Measurements from ENCODE around the gene TSPAN16.
A peak's percentile ranks its signal among the peaks of the same experiment; 100 is the strongest.

Gene TSPAN16

DNA sequence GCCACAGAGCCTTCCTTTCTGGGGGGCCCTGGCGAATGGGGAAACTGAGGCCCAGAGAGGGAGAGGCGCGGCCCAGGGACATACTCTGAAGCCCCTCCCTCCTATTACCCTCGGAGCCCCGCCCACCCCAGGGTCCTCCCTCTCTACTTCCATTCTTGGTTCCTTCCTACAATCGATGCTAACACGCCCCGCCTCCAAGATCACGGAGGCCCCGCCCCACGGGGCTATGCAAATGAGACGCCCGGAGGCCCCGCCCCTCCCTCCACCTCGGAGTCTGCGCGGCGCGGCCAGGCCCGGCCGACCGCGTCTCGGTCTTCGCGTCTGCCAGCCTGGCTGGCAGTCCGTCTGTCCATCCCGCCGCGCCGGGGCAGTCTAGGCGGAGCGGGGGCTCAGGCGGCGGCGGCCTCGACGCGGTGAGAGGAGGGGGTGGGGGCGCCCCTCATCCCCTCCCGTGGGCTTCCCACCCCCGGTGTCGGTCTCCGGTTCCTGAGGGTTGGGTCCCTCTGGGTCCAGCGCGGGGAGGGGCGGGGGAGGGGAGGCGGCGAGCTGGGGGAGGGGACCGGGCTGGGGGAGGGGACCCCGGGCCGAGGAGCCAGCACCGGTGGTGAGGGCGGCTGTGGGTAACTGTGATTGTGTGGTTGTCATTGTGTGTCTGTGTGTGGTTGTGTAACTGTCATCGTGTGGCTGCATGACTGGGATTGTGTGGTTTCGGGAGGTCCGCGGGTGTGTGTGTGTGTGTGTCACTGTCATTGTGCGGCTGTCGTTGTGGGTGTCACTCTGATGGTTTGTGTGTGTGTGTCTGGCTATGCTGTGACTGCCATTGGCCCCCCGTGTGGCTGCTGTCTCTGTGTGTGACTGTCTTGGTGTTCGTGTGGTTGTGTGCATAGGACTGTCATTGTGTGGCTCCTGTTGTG, 59.5 kb downstream of the TSPAN16 start, which contains the start of gene PLPPR2:
PLPPR2 (plus strand) TSS at position 273 of the 914 bp plus-strand sequence. CDS start 2,242 bp downstream, outside the sequence.
- Histone ChIP-seq H3K4me1 (ENCODE audit: insufficient read depth, low read length) (no peaks in the 10 kb centered on the region), H3K4me3 (ENCODE audit: low read length) (peak within 1 kb of the TSS; percentile 51), H3K9ac (ENCODE audit: low read depth, low read length) (no peak within 1 kb of the TSS), H3K36me3 (ENCODE audit: insufficient read depth, low read length) (no peaks in the 10 kb centered on the region), H3K27me3 (ENCODE audit: insufficient read depth, low read length) (peaks cover 10% of the 10 kb centered on the region), H3K9me3 (ENCODE audit: insufficient read depth, low read depth, low read length) (no peaks in the 10 kb centered on the region), H3K27ac (ENCODE audit: low read depth, low read length) (no peak within 1 kb of the TSS)
- 8% methylated on average over 57 of the region's 62 CpGs for WGBS

DNA sequence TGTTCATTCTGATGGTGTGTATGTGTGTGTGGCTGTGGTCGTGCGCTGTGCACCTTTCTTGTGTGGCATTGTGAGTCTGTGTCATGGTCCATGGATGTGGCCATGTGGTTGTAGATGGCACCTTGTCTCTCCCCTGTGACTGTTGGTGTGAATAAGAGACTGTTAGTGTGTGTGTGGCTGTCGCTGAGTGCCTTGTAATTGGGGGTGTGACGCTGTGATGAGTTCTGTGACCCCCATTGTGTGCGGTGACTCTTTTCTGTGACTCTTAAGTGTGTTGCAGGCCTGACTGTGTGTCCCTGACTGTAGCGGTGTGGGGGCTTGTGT, 60.1 kb downstream of the TSPAN16 start:
- H3K36me3 ChIP-seq (ENCODE audit: insufficient read depth, low read length): no peaks in the 10 kb centered on the region
- H3K4me1 ChIP-seq (ENCODE audit: insufficient read depth, low read length): no peaks in the 10 kb centered on the region
- no peak overlapping the region for H3K9ac ChIP-seq (ENCODE audit: low read depth, low read length)
- H3K27me3 ChIP-seq (ENCODE audit: insufficient read depth, low read length): peaks cover 16% of the 10 kb centered on the region
- WGBS: 85% methylated on average over 6 of the region's 6 CpGs
- H3K4me3 ChIP-seq (ENCODE audit: low read length): peak overlapping the region; percentile 51; the same call in 1 of the 2 replicates
- H3K9me3 ChIP-seq (ENCODE audit: insufficient read depth, low read depth, low read length): no peaks in the 10 kb centered on the region
- no peak overlapping the region for H3K27ac ChIP-seq (ENCODE audit: low read depth, low read length)

DNA sequence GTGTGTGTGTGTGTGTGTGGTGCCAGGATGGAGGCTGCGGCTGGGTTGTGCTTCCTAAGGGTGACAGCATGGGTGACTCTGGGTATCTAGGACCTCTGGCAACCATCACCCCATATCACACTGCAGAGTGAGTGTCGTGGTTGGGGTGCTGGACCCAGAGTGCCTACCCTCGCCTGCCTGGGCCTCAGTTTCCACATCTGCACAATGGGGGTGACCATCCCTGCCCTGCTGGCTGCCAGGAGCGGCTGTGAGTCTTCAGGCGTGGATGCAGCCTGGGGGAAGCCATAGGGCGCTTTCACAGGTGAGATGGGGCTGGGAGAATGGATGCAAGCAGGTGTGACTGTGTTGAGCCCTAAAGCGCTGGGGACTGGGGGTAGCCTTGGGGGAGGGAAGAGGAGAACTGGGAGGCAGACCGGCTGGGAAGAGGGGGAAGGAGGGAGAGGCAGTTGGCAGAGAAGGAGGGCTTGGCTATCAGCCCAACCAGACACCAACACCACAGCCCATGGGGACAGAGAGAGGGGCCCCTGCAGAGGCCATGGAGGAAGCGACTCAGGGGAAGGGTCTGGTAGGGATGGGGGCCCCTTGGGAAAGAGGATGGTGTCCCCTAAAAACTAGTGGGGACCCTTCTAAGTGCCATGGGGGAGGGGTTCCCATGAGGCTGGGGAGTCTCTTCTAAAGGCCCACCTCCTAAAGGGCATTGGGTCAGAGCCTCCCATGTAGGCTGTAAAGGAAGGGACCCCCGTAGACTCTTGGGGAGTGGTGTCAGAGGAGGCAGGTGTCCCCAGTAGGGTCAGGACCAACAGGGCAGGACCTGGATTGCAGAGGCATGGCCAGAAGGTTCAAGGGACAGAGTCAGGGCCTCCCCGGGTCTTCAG, 61.0 kb downstream of the TSPAN16 start:
- WGBS: 79% methylated on average over 10 of the region's 11 CpGs
- no peaks in the 10 kb centered on the region for H3K36me3 ChIP-seq (ENCODE audit: insufficient read depth, low read length)
- H3K9ac ChIP-seq (ENCODE audit: low read depth, low read length): no peak overlapping the region
- H3K9me3 ChIP-seq (ENCODE audit: insufficient read depth, low read depth, low read length): no peaks in the 10 kb centered on the region
- peaks cover 18% of the 10 kb centered on the region for H3K27me3 ChIP-seq (ENCODE audit: insufficient read depth, low read length)
- H3K4me1 ChIP-seq (ENCODE audit: insufficient read depth, low read length): peaks cover 3% of the 10 kb centered on the region
- no peak overlapping the region for H3K27ac ChIP-seq (ENCODE audit: low read depth, low read length)
- H3K4me3 ChIP-seq (ENCODE audit: low read length): no peak overlapping the region

DNA sequence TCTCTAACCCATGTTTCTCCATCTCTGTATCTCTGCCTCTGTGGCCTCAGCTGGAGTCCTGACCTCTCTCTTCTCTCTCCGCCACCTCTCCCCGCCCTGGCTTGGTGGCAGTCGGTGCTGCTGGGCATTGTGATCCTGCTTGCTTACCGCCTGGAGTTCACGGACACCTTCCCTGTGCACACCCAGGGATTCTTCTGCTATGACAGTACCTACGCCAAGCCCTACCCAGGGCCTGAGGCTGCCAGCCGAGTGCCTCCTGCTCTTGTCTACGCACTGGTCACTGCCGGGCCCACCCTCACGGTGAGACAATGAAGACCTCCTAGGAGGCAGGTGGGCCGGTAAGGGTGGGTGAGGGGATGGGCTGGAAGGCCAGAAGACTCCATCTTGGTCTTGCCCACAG, 63.5 kb downstream of the TSPAN16 start:
- Histone ChIP-seq H3K36me3 (ENCODE audit: insufficient read depth, low read length) (no peaks in the 10 kb centered on the region), H3K27me3 (ENCODE audit: insufficient read depth, low read length) (peaks cover 18% of the 10 kb centered on the region), H3K9me3 (ENCODE audit: insufficient read depth, low read depth, low read length) (no peaks in the 10 kb centered on the region), H3K27ac (ENCODE audit: low read depth, low read length) (no peak overlapping the region), H3K4me1 (ENCODE audit: insufficient read depth, low read length) (peaks cover 7% of the 10 kb centered on the region), H3K4me3 (ENCODE audit: low read length) (no peak overlapping the region), H3K9ac (ENCODE audit: low read depth, low read length) (no peak overlapping the region)
- 80% methylated on average over 11 of the region's 11 CpGs for WGBS

DNA sequence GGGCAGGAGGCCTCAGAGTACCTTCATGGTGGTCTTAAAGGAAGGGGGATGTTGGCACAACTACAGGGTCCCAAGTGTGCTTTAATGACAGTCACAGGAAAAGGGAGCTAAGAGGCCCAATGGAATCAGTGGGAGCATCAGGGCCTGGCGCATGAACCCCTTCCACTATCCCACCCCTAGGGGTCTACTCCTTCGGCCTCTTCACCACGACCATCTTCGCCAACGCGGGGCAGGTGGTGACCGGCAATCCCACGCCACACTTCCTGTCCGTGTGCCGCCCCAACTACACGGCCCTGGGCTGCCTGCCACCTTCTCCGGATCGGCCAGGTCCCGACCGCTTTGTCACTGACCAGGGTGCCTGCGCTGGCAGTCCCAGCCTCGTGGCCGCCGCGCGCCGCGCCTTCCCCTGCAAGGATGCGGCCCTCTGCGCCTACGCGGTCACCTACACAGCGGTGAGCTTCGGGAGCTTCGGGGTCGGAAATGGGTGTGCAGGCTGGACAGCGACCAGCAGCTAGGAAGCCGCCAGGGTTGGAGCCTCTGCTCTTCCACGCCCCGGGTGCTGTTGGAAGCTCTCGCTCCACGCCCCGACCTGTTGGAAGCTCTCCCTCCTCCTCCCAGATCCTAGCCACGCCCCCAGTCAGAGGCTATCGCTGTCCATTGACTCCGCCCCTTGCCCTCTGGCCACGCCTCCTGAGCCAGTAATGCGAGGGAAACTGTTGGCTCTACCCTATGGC, 65.2 kb downstream of the TSPAN16 start:
- no peaks in the 10 kb centered on the region for H3K9me3 ChIP-seq (ENCODE audit: insufficient read depth, low read depth, low read length)
- H3K9ac ChIP-seq (ENCODE audit: low read depth, low read length): peak overlapping the region; percentile 7; the same call in 1 of the 2 replicates
- H3K4me3 ChIP-seq (ENCODE audit: low read length): peak overlapping the region; percentile 56
- no peaks in the 10 kb centered on the region for H3K36me3 ChIP-seq (ENCODE audit: insufficient read depth, low read length)
- H3K27me3 ChIP-seq (ENCODE audit: insufficient read depth, low read length): 0 out of 2 replicates have a peak, but pooled peaks cover 13% of the 10 kb centered on the region
- peaks cover 7% of the 10 kb centered on the region for H3K4me1 ChIP-seq (ENCODE audit: insufficient read depth, low read length)
- no peak overlapping the region for H3K27ac ChIP-seq (ENCODE audit: low read depth, low read length)
- WGBS: 15% methylated on average over 43 of the region's 43 CpGs

DNA sequence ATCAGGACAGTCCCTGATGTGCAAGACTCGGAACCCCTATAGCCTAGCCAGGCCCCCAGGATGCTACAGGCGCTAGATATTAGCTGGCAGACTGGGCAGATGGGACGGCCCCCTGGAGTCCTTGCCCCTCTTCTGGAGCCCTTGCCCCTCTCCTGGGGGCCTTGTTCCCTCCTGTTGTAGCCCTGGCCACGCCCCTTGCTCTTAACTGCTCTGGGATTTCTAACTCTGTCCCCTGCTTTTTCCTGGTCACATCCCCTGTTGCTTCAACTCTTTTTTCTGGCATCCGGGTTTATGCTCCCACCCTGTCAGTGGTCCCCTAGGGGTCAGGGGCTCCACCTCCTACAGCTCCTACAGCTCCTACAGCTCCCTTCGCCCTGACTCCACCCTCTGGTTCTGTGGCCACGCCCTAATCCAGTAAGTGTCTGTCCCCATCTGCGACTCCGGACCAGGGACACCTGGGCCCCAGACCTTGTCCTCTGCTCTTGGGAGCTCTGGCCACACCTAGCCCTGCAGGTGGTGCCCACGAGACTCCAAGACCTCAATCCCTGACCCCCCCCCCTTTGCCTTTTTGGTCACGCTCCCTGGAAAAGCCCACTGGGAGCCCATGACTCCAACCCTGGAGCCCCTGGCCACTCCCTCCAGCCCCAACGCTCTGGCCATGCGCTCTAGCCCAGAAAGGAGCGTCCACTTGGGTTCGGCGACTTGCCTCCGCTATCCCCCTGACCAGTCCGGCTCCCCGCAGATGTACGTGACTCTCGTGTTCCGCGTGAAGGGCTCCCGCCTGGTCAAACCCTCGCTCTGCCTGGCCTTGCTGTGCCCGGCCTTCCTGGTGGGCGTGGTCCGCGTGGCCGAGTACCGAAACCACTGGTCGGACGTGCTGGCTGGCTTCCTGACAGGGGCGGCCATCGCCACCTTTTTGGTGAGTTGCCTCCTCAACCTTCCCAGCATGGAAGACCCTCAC, 66.1 kb downstream of the TSPAN16 start:
- Histone ChIP-seq H3K9ac (ENCODE audit: low read depth, low read length) (no peak overlapping the region), H3K4me1 (ENCODE audit: insufficient read depth, low read length) (peaks cover 7% of the 10 kb centered on the region), H3K9me3 (ENCODE audit: insufficient read depth, low read depth, low read length) (no peaks in the 10 kb centered on the region), H3K36me3 (ENCODE audit: insufficient read depth, low read length) (no peaks in the 10 kb centered on the region), H3K27ac (ENCODE audit: low read depth, low read length) (no peak overlapping the region), H3K4me3 (ENCODE audit: low read length) (peak overlapping the region; percentile 56), H3K27me3 (ENCODE audit: insufficient read depth, low read length) (0 out of 2 replicates have a peak, but pooled peaks cover 10% of the 10 kb centered on the region)
- WGBS: 76% methylated on average over 35 of the region's 35 CpGs

DNA sequence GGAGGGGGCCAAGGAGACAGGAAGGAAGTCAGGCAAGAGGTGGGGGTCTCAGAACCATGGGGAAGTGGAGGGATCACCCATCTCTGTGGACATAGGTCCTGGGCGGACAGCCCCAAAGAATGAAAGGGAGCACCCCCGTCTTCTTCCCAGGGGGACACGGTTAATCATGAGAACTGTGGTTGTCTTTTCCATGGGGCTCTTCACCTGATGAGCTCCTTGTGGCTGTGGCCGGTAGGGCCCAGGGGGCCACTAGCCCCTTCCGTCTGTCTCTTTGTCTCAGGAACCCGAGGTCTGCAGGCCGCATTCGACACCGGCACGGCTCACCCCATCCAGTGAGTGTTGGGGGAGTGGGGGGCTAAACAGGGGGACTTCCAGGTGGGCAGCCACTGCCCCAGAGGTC, 67.9 kb downstream of the TSPAN16 start:
- Histone ChIP-seq H3K9ac (ENCODE audit: low read depth, low read length) (no peak overlapping the region), H3K4me3 (ENCODE audit: low read length) (no peak overlapping the region), H3K36me3 (ENCODE audit: insufficient read depth, low read length) (peaks cover 7% of the 10 kb centered on the region; the same call in 1 of the 2 replicates), H3K27ac (ENCODE audit: low read depth, low read length) (no peak overlapping the region), H3K4me1 (ENCODE audit: insufficient read depth, low read length) (peaks cover 7% of the 10 kb centered on the region), H3K9me3 (ENCODE audit: insufficient read depth, low read depth, low read length) (no peaks in the 10 kb centered on the region), H3K27me3 (ENCODE audit: insufficient read depth, low read length) (0 out of 2 replicates have a peak, but pooled peaks cover 10% of the 10 kb centered on the region)
- 93% methylated on average over 10 of the region's 10 CpGs for WGBS

DNA sequence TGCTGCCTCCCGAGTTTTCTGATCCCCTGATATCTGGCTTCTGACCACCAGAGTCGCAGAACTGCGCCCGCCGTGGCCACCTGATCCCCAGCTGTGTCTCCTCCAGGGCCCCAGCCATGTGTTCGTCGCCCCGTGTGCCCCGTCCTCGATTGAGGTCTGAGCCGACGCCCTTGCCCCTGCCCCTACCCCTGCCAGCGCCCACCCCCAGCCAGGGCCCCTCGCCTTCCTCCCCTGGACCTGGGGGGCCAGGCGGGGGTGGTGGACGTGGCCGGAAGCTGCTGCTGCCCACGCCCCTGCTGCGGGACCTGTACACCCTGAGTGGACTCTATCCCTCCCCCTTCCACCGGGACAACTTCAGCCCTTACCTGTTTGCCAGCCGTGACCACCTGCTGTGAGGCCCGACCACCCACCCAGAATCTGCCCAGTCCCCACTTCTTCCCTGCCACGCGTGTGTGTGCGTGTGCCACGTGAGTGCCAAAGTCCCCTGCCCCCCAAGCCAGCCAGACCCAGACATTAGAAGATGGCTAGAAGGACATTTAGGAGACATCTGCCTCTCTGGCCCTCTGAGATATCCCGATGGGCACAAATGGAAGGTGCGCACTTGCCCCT, 68.4 kb downstream of the TSPAN16 start:
- H3K27ac ChIP-seq (ENCODE audit: low read depth, low read length): no peak overlapping the region
- no peak overlapping the region for H3K9ac ChIP-seq (ENCODE audit: low read depth, low read length)
- H3K27me3 ChIP-seq (ENCODE audit: insufficient read depth, low read length): 0 out of 2 replicates have a peak, but pooled peaks cover 10% of the 10 kb centered on the region
- H3K4me1 ChIP-seq (ENCODE audit: insufficient read depth, low read length): peaks cover 7% of the 10 kb centered on the region
- no peaks in the 10 kb centered on the region for H3K9me3 ChIP-seq (ENCODE audit: insufficient read depth, low read depth, low read length)
- H3K36me3 ChIP-seq (ENCODE audit: insufficient read depth, low read length): peaks cover 7% of the 10 kb centered on the region; the same call in 1 of the 2 replicates
- H3K4me3 ChIP-seq (ENCODE audit: low read length): no peak overlapping the region
- whole genome bisulfite sequencing: 94% methylated on average over 28 of the region's 28 CpGs

DNA sequence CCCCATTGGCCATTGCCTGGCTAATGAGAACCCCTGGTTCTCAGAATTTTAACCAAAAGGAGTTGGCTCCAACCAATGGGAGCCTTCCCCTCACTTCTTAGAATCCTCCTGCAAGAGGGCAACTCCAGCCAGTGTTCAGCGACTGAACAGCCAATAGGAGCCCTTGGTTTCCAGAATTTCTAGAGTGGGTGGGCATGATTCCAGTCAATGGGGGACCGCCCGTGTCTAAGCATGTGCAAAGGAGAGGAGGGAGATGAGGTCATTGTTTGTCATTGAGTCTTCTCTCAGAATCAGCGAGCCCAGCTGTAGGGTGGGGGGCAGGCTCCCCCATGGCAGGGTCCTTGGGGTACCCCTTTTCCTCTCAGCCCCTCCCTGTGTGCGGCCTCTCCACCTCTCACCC, 69.0 kb downstream of the TSPAN16 start:
- Histone ChIP-seq H3K36me3 (ENCODE audit: insufficient read depth, low read length) (peaks cover 7% of the 10 kb centered on the region; the same call in 1 of the 2 replicates), H3K27me3 (ENCODE audit: insufficient read depth, low read length) (0 out of 2 replicates have a peak, but pooled peaks cover 10% of the 10 kb centered on the region), H3K9me3 (ENCODE audit: insufficient read depth, low read depth, low read length) (no peaks in the 10 kb centered on the region), H3K4me3 (ENCODE audit: low read length) (no peak overlapping the region), H3K27ac (ENCODE audit: low read depth, low read length) (no peak overlapping the region), H3K4me1 (ENCODE audit: insufficient read depth, low read length) (peaks cover 7% of the 10 kb centered on the region), H3K9ac (ENCODE audit: low read depth, low read length) (no peak overlapping the region)
- whole genome bisulfite sequencing: 93% methylated on average over 5 of the region's 5 CpGs

Measured in HUES64 (cell line).